ENCODE measurements around the gene NSRP1. TPM values are rescaled to one million over a fixed set of nuclear protein-coding genes. Genes with fewer than 3 reads are reported as not detected.

NSRP1 gene
- total and polyA plus RNA-seq, 3 experiments from 2014 or later = 26.8 to 38.4 (median 27.9) TPM

GRCh38 chr17:30207655-30208054 lies 91.0 kb downstream of the NSRP1 start:
- H3K36me3 Mint-ChIP-seq = peaks cover 0 to 6% (median 1%) of the 10 kb centered on the region in 3 donors

GRCh38 chr17:30208214-30208613 lies 91.6 kb downstream of the NSRP1 start:
- H3K36me3 ChIP-seq (ENCODE audit: insufficient read depth, low read length) = no peaks in the 10 kb centered on the region
- peak overlapping the region in 1 of 8 donors; percentile 6 for H3K27ac Mint-ChIP-seq
- ChIA-PET POLR2A (no interaction called here), CTCF (no interaction called here)
- peaks cover 0 to 6% (median 1%) of the 10 kb centered on the region in 3 donors for H3K36me3 Mint-ChIP-seq
- peaks cover 0 to 9% (median 1%) of the 10 kb centered on the region in 3 donors for H3K4me1 Mint-ChIP-seq
- no peak overlapping the region for H3K4me3 Mint-ChIP-seq
- H3K27me3 ChIP-seq (ENCODE audit: insufficient read depth, low read length, poor library complexity, severe bottlenecking) = no peaks in the 10 kb centered on the region
- H3K4me1 ChIP-seq (ENCODE audit: insufficient read depth, low read length) = no peaks in the 10 kb centered on the region
- DNase-seq = no peak
- H3K27ac ChIP-seq (ENCODE audit: low read depth, low read length) = no peak overlapping the region
- H3K9me3 ChIP-seq (ENCODE audit: low read length) = no peaks in the 10 kb centered on the region
- peaks cover 11 to 44% of the 10 kb centered on the region in 2 donors for H3K27me3 Mint-ChIP-seq
- no peak overlapping the region for H3K4me3 ChIP-seq (ENCODE audit: low read length)
- H3K9me3 Mint-ChIP-seq = no peaks in the 10 kb centered on the region

More at GRCh38 chr17:30207655-30208054, 91.0 kb downstream of the NSRP1 start:
- no peak for DNase-seq
- Histone ChIP-seq H3K9me3 (ENCODE audit: low read length) (no peaks in the 10 kb centered on the region), H3K27me3 (ENCODE audit: insufficient read depth, low read length, poor library complexity, severe bottlenecking) (no peaks in the 10 kb centered on the region), H3K27ac (ENCODE audit: low read depth, low read length) (no peak overlapping the region), H3K4me3 (ENCODE audit: low read length) (no peak overlapping the region), H3K4me1 (ENCODE audit: insufficient read depth, low read length) (no peaks in the 10 kb centered on the region), H3K36me3 (ENCODE audit: insufficient read depth, low read length) (no peaks in the 10 kb centered on the region)
- H3K9me3 Mint-ChIP-seq = no peaks in the 10 kb centered on the region
- ChIA-PET CTCF (no interaction called here), POLR2A (no interaction called here)
- H3K4me3 Mint-ChIP-seq = no peak overlapping the region
- H3K27me3 Mint-ChIP-seq = peaks cover 11 to 50% of the 10 kb centered on the region in 2 donors
- H3K27ac Mint-ChIP-seq = no peak overlapping the region
- peaks cover 0 to 9% (median 1%) of the 10 kb centered on the region in 3 donors for H3K4me1 Mint-ChIP-seq

GRCh38 chr17:30209930-30210329 lies 93.3 kb downstream of the NSRP1 start:
- no peak overlapping the region for H3K4me3 ChIP-seq (ENCODE audit: low read length)
- CTCF ChIA-PET = no interaction called here
- H3K4me1 ChIP-seq (ENCODE audit: insufficient read depth, low read length) = no peaks in the 10 kb centered on the region

GRCh38 chr17:30210366-30210765 lies 93.8 kb downstream of the NSRP1 start:
- ChIA-PET CTCF (no interaction called here), POLR2A (no interaction called here)
- Mint-ChIP-seq H3K4me3 (peak overlapping the region in 1 of 7 donors; percentile 10), H3K27ac (peak overlapping the region in 1 of 8 donors; percentile 5), H3K4me1 (peaks cover 0 to 9% (median 1%) of the 10 kb centered on the region in 3 donors), H3K36me3 (peaks cover 0 to 6% (median 1%) of the 10 kb centered on the region in 3 donors), H3K27me3 (peaks cover 12 to 27% of the 10 kb centered on the region in 2 donors), H3K9me3 (peaks cover 0 to 3% (median 0%) of the 10 kb centered on the region in 5 donors)
- H3K4me3 ChIP-seq (ENCODE audit: low read length) = no peak overlapping the region
- H3K4me1 ChIP-seq (ENCODE audit: insufficient read depth, low read length) = no peaks in the 10 kb centered on the region
- H3K36me3 ChIP-seq (ENCODE audit: insufficient read depth, low read length) = no peaks in the 10 kb centered on the region
- no peaks in the 10 kb centered on the region for H3K9me3 ChIP-seq (ENCODE audit: low read length)
- no peak for DNase-seq
- no peaks in the 10 kb centered on the region for H3K27me3 ChIP-seq (ENCODE audit: insufficient read depth, low read length, poor library complexity, severe bottlenecking)
- no peak overlapping the region for H3K27ac ChIP-seq (ENCODE audit: low read depth, low read length)

More at GRCh38 chr17:30209930-30210329, 93.3 kb downstream of the NSRP1 start:
- no peak for DNase-seq
- peaks cover 11 to 29% of the 10 kb centered on the region in 2 donors for H3K27me3 Mint-ChIP-seq
- no peak overlapping the region for H3K27ac ChIP-seq (ENCODE audit: low read depth, low read length)
- POLR2A ChIA-PET = no interaction called here
- H3K27ac Mint-ChIP-seq = no peak overlapping the region
- no peaks in the 10 kb centered on the region for H3K36me3 ChIP-seq (ENCODE audit: insufficient read depth, low read length)
- H3K9me3 Mint-ChIP-seq = peaks cover 0 to 3% (median 0%) of the 10 kb centered on the region in 5 donors
- H3K4me3 Mint-ChIP-seq = no peak overlapping the region
- no peaks in the 10 kb centered on the region for H3K27me3 ChIP-seq (ENCODE audit: insufficient read depth, low read length, poor library complexity, severe bottlenecking)
- H3K36me3 Mint-ChIP-seq = peaks cover 0 to 6% (median 1%) of the 10 kb centered on the region in 3 donors
- no peaks in the 10 kb centered on the region for H3K9me3 ChIP-seq (ENCODE audit: low read length)
- peaks cover 0 to 9% (median 1%) of the 10 kb centered on the region in 3 donors for H3K4me1 Mint-ChIP-seq

- POLR2A ChIA-PET = no interaction called here
These were observed 94.3 kb downstream of the NSRP1 start for GRCh38 chr17:30210901-30211300.

GRCh38 chr17:30211371-30211770 lies 94.8 kb downstream of the NSRP1 start:
- H3K4me1 Mint-ChIP-seq = peaks cover 0 to 9% (median 1%) of the 10 kb centered on the region in 3 donors
- H3K36me3 Mint-ChIP-seq = peaks cover 0 to 6% (median 1%) of the 10 kb centered on the region in 3 donors
- H3K36me3 ChIP-seq (ENCODE audit: insufficient read depth, low read length) = no peaks in the 10 kb centered on the region
- no peaks in the 10 kb centered on the region for H3K9me3 ChIP-seq (ENCODE audit: low read length)
- ChIA-PET POLR2A (no interaction called here), CTCF (no interaction called here)
- H3K4me1 ChIP-seq (ENCODE audit: insufficient read depth, low read length) = no peaks in the 10 kb centered on the region
- H3K4me3 Mint-ChIP-seq = no peak overlapping the region
- peaks cover 0 to 3% (median 0%) of the 10 kb centered on the region in 5 donors for H3K9me3 Mint-ChIP-seq
- H3K4me3 ChIP-seq (ENCODE audit: low read length) = no peak overlapping the region
- H3K27ac Mint-ChIP-seq = no peak overlapping the region
- DNase-seq = no peak
- no peak overlapping the region for H3K27ac ChIP-seq (ENCODE audit: low read depth, low read length)
- no peaks in the 10 kb centered on the region for H3K27me3 ChIP-seq (ENCODE audit: insufficient read depth, low read length, poor library complexity, severe bottlenecking)
- H3K27me3 Mint-ChIP-seq = peaks cover 12 to 20% of the 10 kb centered on the region in 2 donors

More at GRCh38 chr17:30210901-30211300, 94.3 kb downstream of the NSRP1 start:
- Histone ChIP-seq H3K4me1 (ENCODE audit: insufficient read depth, low read length) (no peaks in the 10 kb centered on the region), H3K27me3 (ENCODE audit: insufficient read depth, low read length, poor library complexity, severe bottlenecking) (no peaks in the 10 kb centered on the region), H3K4me3 (ENCODE audit: low read length) (no peak overlapping the region), H3K9me3 (ENCODE audit: low read length) (no peaks in the 10 kb centered on the region), H3K36me3 (ENCODE audit: insufficient read depth, low read length) (no peaks in the 10 kb centered on the region), H3K27ac (ENCODE audit: low read depth, low read length) (no peak overlapping the region)
- H3K4me1 Mint-ChIP-seq = peaks cover 0 to 9% (median 1%) of the 10 kb centered on the region in 3 donors
- H3K36me3 Mint-ChIP-seq = peaks cover 0 to 6% (median 1%) of the 10 kb centered on the region in 3 donors
- H3K27ac Mint-ChIP-seq = no peak overlapping the region
- peaks cover 0 to 3% (median 0%) of the 10 kb centered on the region in 5 donors for H3K9me3 Mint-ChIP-seq
- H3K4me3 Mint-ChIP-seq = no peak overlapping the region
- CTCF ChIA-PET = no interaction called here
- H3K27me3 Mint-ChIP-seq = peaks cover 16 to 23% of the 10 kb centered on the region in 2 donors
- DNase-seq = no peak

- no peak overlapping the region for H3K4me3 ChIP-seq (ENCODE audit: low read length)
- H3K4me1 Mint-ChIP-seq = peaks cover 0 to 9% (median 1%) of the 10 kb centered on the region in 3 donors
- H3K9me3 Mint-ChIP-seq = peaks cover 0 to 3% (median 0%) of the 10 kb centered on the region in 5 donors
- H3K9me3 ChIP-seq (ENCODE audit: low read length) = no peaks in the 10 kb centered on the region
- peaks cover 0 to 5% (median 1%) of the 10 kb centered on the region in 3 donors for H3K36me3 Mint-ChIP-seq
- H3K27ac ChIP-seq (ENCODE audit: low read depth, low read length) = no peak overlapping the region
- H3K27me3 ChIP-seq (ENCODE audit: insufficient read depth, low read length, poor library complexity, severe bottlenecking) = no peaks in the 10 kb centered on the region
- no peaks in the 10 kb centered on the region for H3K4me1 ChIP-seq (ENCODE audit: insufficient read depth, low read length)
- no peak overlapping the region for H3K4me3 Mint-ChIP-seq
- no peak overlapping the region for H3K27ac Mint-ChIP-seq
- H3K36me3 ChIP-seq (ENCODE audit: insufficient read depth, low read length) = no peaks in the 10 kb centered on the region
- peaks cover 8 to 13% of the 10 kb centered on the region in 2 donors for H3K27me3 Mint-ChIP-seq
- ChIA-PET CTCF (no interaction called here), POLR2A (no interaction called here)
- DNase-seq = no peak
These were observed 96.1 kb downstream of the NSRP1 start for GRCh38 chr17:30212750-30213149.

GRCh38 chr17:30217054-30217453 lies 100.4 kb downstream of the NSRP1 start:
- Mint-ChIP-seq H3K4me1 (no peaks in the 10 kb centered on the region), H3K4me3 (no peak overlapping the region), H3K27me3 (peaks cover 0 to 8% of the 10 kb centered on the region in 2 donors), H3K27ac (no peak overlapping the region), H3K36me3 (peaks cover 0 to 3% (median 0%) of the 10 kb centered on the region in 3 donors), H3K9me3 (peaks cover 0 to 3% (median 0%) of the 10 kb centered on the region in 5 donors)
- no peaks in the 10 kb centered on the region for H3K36me3 ChIP-seq (ENCODE audit: insufficient read depth, low read length)
- CTCF ChIA-PET = no interaction called here
- H3K4me3 ChIP-seq (ENCODE audit: low read length) = no peak overlapping the region
- H3K27me3 ChIP-seq (ENCODE audit: insufficient read depth, low read length, poor library complexity, severe bottlenecking) = no peaks in the 10 kb centered on the region
- no peak for DNase-seq
- no peaks in the 10 kb centered on the region for H3K9me3 ChIP-seq (ENCODE audit: low read length)
- POLR2A ChIA-PET = no interaction called here
- no peaks in the 10 kb centered on the region for H3K4me1 ChIP-seq (ENCODE audit: insufficient read depth, low read length)
- no peak overlapping the region for H3K27ac ChIP-seq (ENCODE audit: low read depth, low read length)
